H9 (cell line): Measurements from ENCODE around the gene PARL. TPM values are rescaled to one million over a fixed set of nuclear protein-coding genes. Genes with fewer than 3 reads are reported as not detected.

Source experiments
- DNase-seq: peaks from one replicate; pipeline ENCODE4 v3.0.0-alpha.2; 2017
- H2AFZ ChIP-seq: one replicate; pipeline ENCODE4 v1.6.1; 2013; ENCODE audit warnings: mild to moderate bottlenecking, low read length, control low read depth, moderate library complexity
- H2AK5ac ChIP-seq: 2 replicates; pipeline ENCODE4 v1.6.1; 2013; ENCODE audit warnings: low read length, control low read depth, mixed read lengths; ENCODE audit not compliant: insufficient read length
- H2BK120ac ChIP-seq: one replicate; pipeline ENCODE4 v1.6.1; 2013; ENCODE audit warnings: low read depth, mild to moderate bottlenecking, low read length, control low read depth, inconsistent platforms; ENCODE audit not compliant: poor library complexity, severe bottlenecking
- H2BK12ac ChIP-seq: 2 replicates; pipeline ENCODE4 v1.6.1; 2013; ENCODE audit warnings: low read length, control low read depth, mixed read lengths, low read depth; ENCODE audit not compliant: insufficient read length
- H2BK15ac ChIP-seq: 2 replicates; pipeline ENCODE4 v1.6.1; 2013; ENCODE audit warnings: low read depth, low read length, control low read depth
- H2BK20ac ChIP-seq: one replicate; pipeline ENCODE4 v1.6.1; 2013; ENCODE audit warnings: low read depth, mild to moderate bottlenecking, low read length, control low read depth, inconsistent platforms; ENCODE audit not compliant: poor library complexity, severe bottlenecking
- H2BK5ac ChIP-seq: 2 replicates; pipeline ENCODE4 v1.6.1; 2013; ENCODE audit warnings: low read length, control low read depth, mixed read lengths; ENCODE audit not compliant: insufficient read length
- H3K14ac ChIP-seq: 2 replicates; pipeline ENCODE4 v1.6.1; 2013; ENCODE audit warnings: low read length, control low read depth; ENCODE audit not compliant: insufficient read depth
- H3K18ac ChIP-seq: 2 replicates; pipeline ENCODE4 v1.6.1; 2013; ENCODE audit warnings: low read depth, mild to moderate bottlenecking, mixed read lengths, low read length, control low read depth; ENCODE audit not compliant: insufficient read length
- H3K23ac ChIP-seq: 2 replicates; pipeline ENCODE4 v1.6.1; 2013; ENCODE audit warnings: low read length, control low read depth, mixed read lengths, low read depth; ENCODE audit not compliant: insufficient read length
- H3K23me2 ChIP-seq: 2 replicates; pipeline ENCODE4 v1.6.1; 2013; ENCODE audit warnings: low read depth, mild to moderate bottlenecking, mixed read lengths, low read length, control low read depth; ENCODE audit not compliant: insufficient read length, poor library complexity, severe bottlenecking
- H3K27ac ChIP-seq: 2 replicates; pipeline ENCODE4 v1.5.1; 2013; ENCODE audit warnings: low read length, control low read depth, mixed read lengths, low read depth; ENCODE audit not compliant: insufficient read length
- H3K27me3 ChIP-seq: 2 replicates; pipeline ENCODE4 v1.6.1; 2013; ENCODE audit warnings: low read length, control low read depth, inconsistent platforms; ENCODE audit not compliant: insufficient read depth
- H3K4ac ChIP-seq: 2 replicates; pipeline ENCODE4 v1.6.1; 2013; ENCODE audit warnings: low read depth, mild to moderate bottlenecking, control low read depth, inconsistent platforms, low read length, moderate library complexity
- H3K4me1 ChIP-seq: 2 replicates; pipeline ENCODE4 v1.6.1; 2013; ENCODE audit warnings: low read length, control low read depth, inconsistent platforms; ENCODE audit not compliant: insufficient read depth
- H3K4me2 ChIP-seq: 2 replicates; pipeline ENCODE4 v1.6.1; 2013; ENCODE audit warnings: low read length, control low read depth, mixed read lengths; ENCODE audit not compliant: insufficient read length, insufficient read depth
- H3K56ac ChIP-seq: 2 replicates; pipeline ENCODE4 v1.6.1; 2013; ENCODE audit warnings: low read depth, mild to moderate bottlenecking, mixed read lengths, low read length, control low read depth; ENCODE audit not compliant: insufficient read length
- H3K79me1 ChIP-seq: 2 replicates; pipeline ENCODE4 v1.6.1; 2013; ENCODE audit warnings: low read depth, mild to moderate bottlenecking, moderate library complexity, low read length, control low read depth, inconsistent platforms; ENCODE audit not compliant: insufficient read depth, poor library complexity, severe bottlenecking
- H3K79me2 ChIP-seq: 2 replicates; pipeline ENCODE4 v1.6.1; 2013; ENCODE audit warnings: low read length, control low read depth, inconsistent platforms; ENCODE audit not compliant: insufficient read depth
- H3K9ac ChIP-seq: 2 replicates; pipeline ENCODE4 v1.6.1; 2013; ENCODE audit warnings: low read length, control low read depth, mixed read lengths; ENCODE audit not compliant: insufficient read length; ENCODE audit errors: extremely low read depth
- H3K9me3 ChIP-seq: one replicate; pipeline ENCODE4 v1.6.1; 2013; ENCODE audit warnings: low read depth, low read length, inconsistent platforms; ENCODE audit not compliant: control insufficient read depth
- H3T11ph ChIP-seq: one replicate; pipeline ENCODE4 v1.6.1; 2013; ENCODE audit warnings: mild to moderate bottlenecking, low read length, control low read depth, inconsistent platforms
- H4K20me1 ChIP-seq: one replicate; pipeline ENCODE4 v1.6.1; 2013; ENCODE audit not compliant: control insufficient read depth, insufficient read length, insufficient read depth
- H4K5ac ChIP-seq: 2 replicates; pipeline ENCODE4 v1.6.1; 2013; ENCODE audit warnings: low read depth, mild to moderate bottlenecking, mixed read lengths, low read length, control low read depth; ENCODE audit not compliant: insufficient read length
- H4K8ac ChIP-seq: replicated peaks from 2 replicates; pipeline ENCODE4 v1.6.1; 2013; ENCODE audit warnings: low read length, control low read depth, mixed read lengths, low read depth; ENCODE audit not compliant: insufficient read length
- H4K91ac ChIP-seq: 2 replicates; pipeline ENCODE4 v1.6.1; 2013; ENCODE audit warnings: low read depth, mild to moderate bottlenecking, moderate library complexity, mixed read lengths, low read length, control low read depth; ENCODE audit not compliant: insufficient read length
- H3K27ac Mint-ChIP-seq, 3 experiments: 2 replicates in 2 of 3; 3 replicates in 1 of 3; pipeline ENCODE4 v1.8.0; 2020 to 2021; ENCODE audit warnings: mixed read lengths in 3 of 3, mild to moderate bottlenecking in 1 of 3, moderate library complexity in 1 of 3
- H3K27me3 Mint-ChIP-seq: 2 replicates; pipeline ENCODE4 v1.8.0; 2021; ENCODE audit warnings: low read depth, mild to moderate bottlenecking, moderate library complexity, mixed read lengths
- H3K36me3 Mint-ChIP-seq, 3 experiments: 2 replicates in 2 of 3; 3 replicates in 1 of 3; pipeline ENCODE4 v1.8.0; 2020 to 2021; ENCODE audit warnings: low read depth in 3 of 3, mixed read lengths in 3 of 3; ENCODE audit not compliant: insufficient read depth in 1 of 3
- H3K4me1 Mint-ChIP-seq, 2 experiments: 2 replicates each; pipeline ENCODE4 v1.8.0; 2020; ENCODE audit warnings: mixed read lengths in 2 of 2
- H3K4me3 Mint-ChIP-seq, 2 experiments: 2 replicates in 1 of 2; 3 replicates in 1 of 2; pipeline ENCODE4 v1.8.0; 2020 to 2021; ENCODE audit warnings: mild to moderate bottlenecking in 2 of 2, mixed read lengths in 2 of 2, moderate library complexity in 1 of 2
- H3K9me3 Mint-ChIP-seq, 2 experiments: 2 replicates in 1 of 2; 3 replicates in 1 of 2; pipeline ENCODE4 v1.8.0; 2020; ENCODE audit warnings: mild to moderate bottlenecking in 2 of 2, mixed read lengths in 2 of 2, moderate library complexity in 1 of 2
- WGBS: extraction: QIAGEN DNeasy Blood & Tissue Kit; methylation state at CpG from one replicate; pipeline ENCODE4 v1.1.7; 2013; ENCODE audit warnings: missing lambda C conversion rate, low lambda C conversion rate, mixed read lengths; ENCODE audit not compliant: insufficient read length; ENCODE audit errors: extremely low coverage; 5-methylcytosine and 5-hydroxymethylcytosine counted together
- total RNA-seq: library from RNA; stranded (reverse); gene quantifications from 2 replicates; pipeline ENCODE4 v1.2.1, GENCODE V29; 2021
- TF ChIP-seq, protein P1 (sequence below): fragments of 200-600 bp; sonication (generic); conservative IDR thresholded peaks from 3 replicates; pipeline ENCODE4 v1.8.0; 2021; ENCODE audit warnings: antibody characterized with exemption, mild to moderate bottlenecking

The PARL gene
- total RNA-seq, 1 experiment from 2014 or later, result 94.5 TPM

DNA sequence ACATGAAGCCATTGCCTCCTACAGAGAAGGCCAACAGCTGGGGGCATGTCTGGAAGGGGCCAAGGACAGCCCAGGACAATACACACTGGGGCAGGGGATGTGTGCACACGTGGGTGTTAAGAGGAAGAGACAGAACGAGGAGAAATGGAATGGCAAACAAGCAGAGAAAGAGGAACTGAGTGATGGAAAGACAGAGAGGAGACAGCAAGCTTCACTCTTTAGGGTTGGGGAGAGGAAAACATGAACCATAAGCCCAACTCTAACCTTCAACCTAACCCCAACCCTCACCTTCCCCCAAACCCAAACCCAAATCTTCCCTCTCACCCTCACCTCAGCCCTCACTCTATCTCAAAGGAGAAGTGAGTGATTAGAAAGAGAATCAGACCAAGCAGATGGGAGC, 11.9 kb upstream of the PARL start:
- H3K14ac ChIP-seq, result no peak overlapping the region
- no peak overlapping the region for H3K18ac ChIP-seq
- H4K8ac ChIP-seq, result no peak overlapping the region
- no peak overlapping the region for H3K9ac ChIP-seq
- TF ChIP-seq, protein P1, sequence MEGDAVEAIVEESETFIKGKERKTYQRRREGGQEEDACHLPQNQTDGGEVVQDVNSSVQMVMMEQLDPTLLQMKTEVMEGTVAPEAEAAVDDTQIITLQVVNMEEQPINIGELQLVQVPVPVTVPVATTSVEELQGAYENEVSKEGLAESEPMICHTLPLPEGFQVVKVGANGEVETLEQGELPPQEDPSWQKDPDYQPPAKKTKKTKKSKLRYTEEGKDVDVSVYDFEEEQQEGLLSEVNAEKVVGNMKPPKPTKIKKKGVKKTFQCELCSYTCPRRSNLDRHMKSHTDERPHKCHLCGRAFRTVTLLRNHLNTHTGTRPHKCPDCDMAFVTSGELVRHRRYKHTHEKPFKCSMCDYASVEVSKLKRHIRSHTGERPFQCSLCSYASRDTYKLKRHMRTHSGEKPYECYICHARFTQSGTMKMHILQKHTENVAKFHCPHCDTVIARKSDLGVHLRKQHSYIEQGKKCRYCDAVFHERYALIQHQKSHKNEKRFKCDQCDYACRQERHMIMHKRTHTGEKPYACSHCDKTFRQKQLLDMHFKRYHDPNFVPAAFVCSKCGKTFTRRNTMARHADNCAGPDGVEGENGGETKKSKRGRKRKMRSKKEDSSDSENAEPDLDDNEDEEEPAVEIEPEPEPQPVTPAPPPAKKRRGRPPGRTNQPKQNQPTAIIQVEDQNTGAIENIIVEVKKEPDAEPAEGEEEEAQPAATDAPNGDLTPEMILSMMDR, result no peak
- no peaks in the 10 kb centered on the region for H3K79me1 ChIP-seq
- no peaks in the 10 kb centered on the region for H3K23me2 ChIP-seq
- no peaks in the 10 kb centered on the region for H3K9me3 ChIP-seq
- H3K4me1 ChIP-seq, result no peaks in the 10 kb centered on the region
- no peak overlapping the region for H3K4me3 Mint-ChIP-seq
- H3K79me2 ChIP-seq, result no peaks in the 10 kb centered on the region
- H3K27me3 Mint-ChIP-seq, result peaks cover 6% of the 10 kb centered on the region; the same call in 1 of the 2 replicates
- no CpG with 5 or more reads among the region's 2 CpGs for WGBS
- H3K27me3 ChIP-seq, result no peaks in the 10 kb centered on the region
- no peak overlapping the region for H3K27ac ChIP-seq
- H3K9me3 Mint-ChIP-seq, result peaks cover 5 to 6% of the 10 kb centered on the region in 2 experiments; a peak in 2 of 5 replicates
- H3K23ac ChIP-seq, result no peak overlapping the region
- H4K20me1 ChIP-seq, result no peaks in the 10 kb centered on the region
- H2AFZ ChIP-seq, result no peak overlapping the region
- H2BK120ac ChIP-seq, result no peak overlapping the region
- no peak overlapping the region for H2BK12ac ChIP-seq
- H3K27ac Mint-ChIP-seq, result no peak overlapping the region
- H4K91ac ChIP-seq, result no peak overlapping the region
- no peak overlapping the region for H3T11ph ChIP-seq
- no peak for DNase-seq
- no peak overlapping the region for H4K5ac ChIP-seq
- H2BK5ac ChIP-seq, result no peak overlapping the region
- 0 out of 7 replicates have a peak, but pooled peaks cover 0 to 2% (median 0%) of the 10 kb centered on the region in 3 experiments for H3K36me3 Mint-ChIP-seq
- H3K56ac ChIP-seq, result no peak overlapping the region
- no peak overlapping the region for H3K4ac ChIP-seq
- no peak overlapping the region for H2AK5ac ChIP-seq
- H2BK15ac ChIP-seq, result no peak overlapping the region
- H3K4me2 ChIP-seq, result no peak overlapping the region
- peaks cover 6% of the 10 kb centered on the region in 2 experiments for H3K4me1 Mint-ChIP-seq
- no peak overlapping the region for H2BK20ac ChIP-seq
